GM23338 (cell line): ENCODE data around the gene ZNF474. TPM values are rescaled to one million over a fixed set of nuclear protein-coding genes. Genes with fewer than 3 reads are reported as not detected.

Experiments used
- ETS1 ChIP-seq: IDR thresholded peaks from 2 replicates; pipeline ENCODE4 v1.6.1; 2016; ENCODE audit warnings: antibody characterized with exemption
- EZH2 ChIP-seq: fragments of 200-600 bp; sonication (generic); IDR thresholded peaks from one replicate; pipeline ENCODE4 v1.8.0; 2017; ENCODE audit warnings: antibody characterized with exemption, mild to moderate bottlenecking, low read depth; ENCODE audit not compliant: unreplicated experiment
- EZH2phosphoT487 ChIP-seq: fragments of 200-600 bp; sonication (generic); IDR thresholded peaks from one replicate; pipeline ENCODE4 v1.8.1; 2018; ENCODE audit warnings: antibody characterized with exemption; ENCODE audit not compliant: unreplicated experiment
- JUNB ChIP-seq: IDR thresholded peaks from one replicate; pipeline ENCODE4 v1.6.1; 2016; ENCODE audit warnings: antibody characterized with exemption; ENCODE audit not compliant: unreplicated experiment
- NANOG ChIP-seq: IDR thresholded peaks from 2 replicates; pipeline ENCODE4 v1.6.1; 2016; ENCODE audit warnings: antibody characterized with exemption, borderline replicate concordance
- POLR2AphosphoS5 ChIP-seq: IDR thresholded peaks from 2 replicates; pipeline ENCODE4 v1.6.1; 2016; ENCODE audit warnings: antibody characterized with exemption, low read depth
- STAT1 ChIP-seq: IDR thresholded peaks from one replicate; pipeline ENCODE4 v1.6.1; 2016; ENCODE audit warnings: antibody characterized with exemption; ENCODE audit not compliant: unreplicated experiment
- ZNF114 ChIP-seq: fragments of 250-450 bp; sonication (Bioruptor Pico); IDR thresholded peaks from 2 replicates; pipeline ENCODE4 v1.5.0; 2020; ENCODE audit warnings: mild to moderate bottlenecking, moderate library complexity
- ZNF331 ChIP-seq: fragments of 250-450 bp; sonication (Bioruptor Pico); IDR thresholded peaks from 2 replicates; pipeline ENCODE4 v1.5.0; 2020; ENCODE audit warnings: low read depth, mild to moderate bottlenecking, moderate library complexity
- ZNF462 ChIP-seq: fragments of 250-450 bp; sonication (Bioruptor Pico); IDR thresholded peaks from 2 replicates; pipeline ENCODE4 v1.5.0; 2020; ENCODE audit warnings: mild to moderate bottlenecking, moderate library complexity
- polyA plus RNA-seq: library from polyadenylated mRNA; unstranded; fragments of >200 nt; fragmentation: Nextera tagmentation; extraction: Ambion mirVana; gene quantifications from 2 replicates; pipeline ENCODE4 v1.2.1, GENCODE V29; 2016
- total RNA-seq: library from RNA; depleted of rRNA; stranded (reverse); fragments of >200 nt; shearing (Covaris generic); gene quantifications from 2 replicates; pipeline ENCODE4 v1.2.3, GENCODE V29; 2014

ZNF474 gene
- total and polyA plus RNA-seq, 2 experiments from 2014 or later: 0.59 TPM; not detected in 1

- TF ChIP-seq ZNF462 (CRISPR knock-in tag): no peak
- no peak for TF ChIP-seq EZH2
- TF ChIP-seq ZNF114 (CRISPR knock-in tag): no peak
- no peak for TF ChIP-seq NANOG
- no peak for TF ChIP-seq POLR2AphosphoS5
- no peak for TF ChIP-seq ETS1
- TF ChIP-seq EZH2phosphoT487: no peak
- TF ChIP-seq STAT1: no peak
- no peak for TF ChIP-seq JUNB
- TF ChIP-seq ZNF331: no peak
Observed at GRCh38 chr5:122099060-122099790, 30.1 kb upstream of the ZNF474 start (continued).
